K562 (cell line): Measurements from ENCODE around the gene UQCR11. TPM values are rescaled to one million over a fixed set of nuclear protein-coding genes. Genes with fewer than 3 reads are reported as not detected.

ENCODE experiments used
- ATAC-seq: fragments of 200-7000 bp; cut with Tn5 transposase; 3 replicates; pipeline ENCODE4 v1.9.1; 2020; ENCODE audit warnings: moderate library complexity
- BruUV-seq: library from RNA; stranded (reverse); fragments of 400-500 nt; replicated peaks from 2 replicates; lab custom pipeline; 2021; lab: Mats Ljungman, UMichigan
- CTCF ChIA-PET: fragments of 300-600 bp; formaldehyde crosslinking; extraction: SDS; loops from one replicate; lab custom pipeline; 2021; ENCODE audit warnings: low intra/inter-chr PET ratio; lab: Yijun Ruan, JAX
- POLR2A ChIA-PET: fragments of 300-600, 350-650 bp; sonication (Branson Sonifier 250); formaldehyde crosslinking; extraction: SDS; loops from one replicate; lab custom pipeline; 2021; ENCODE audit warnings: antibody characterized with exemption, inconsistent platforms; lab: Yijun Ruan, JAX
- DNase-seq, 4 experiments: peaks; one replicate each; pipeline versions ENCODE4 v3.0.0 to v3.0.0-alpha.2; 2011 to 2018; ENCODE audit warnings: low spot score in 3 of 4, mixed read lengths in 3 of 4; ENCODE audit errors: extremely low read depth in 1 of 4
- FAIRE-seq: peaks from 2 replicates; lab custom pipeline; 2011; peaks lifted over from hg19 to GRCh38; lab: Jason Lieb, UNC
- H2AFZ ChIP-seq: 2 replicates; pipeline ENCODE4 v1.6.0; 2011; ENCODE audit warnings: low read depth, low read length, control low read depth, inconsistent platforms
- H3K27ac ChIP-seq: fragments of 200-600 bp; 3 replicates; pipeline ENCODE4 v1.8.0; 2011; ENCODE audit warnings: low read depth, mild to moderate bottlenecking, control low read depth, inconsistent platforms, low read length, moderate library complexity, mixed read lengths; ENCODE audit errors: extremely low read depth
- H3K27me3 ChIP-seq, 2 experiments: fragments of 300-600 bp in 1 of 2; 2 replicates in 1 of 2; 3 replicates in 1 of 2; pipeline versions ENCODE4 v1.6.0 to v1.8.0; 2011; ENCODE audit warnings: inconsistent platforms in 2 of 2, low read length in 2 of 2, mild to moderate bottlenecking in 1 of 2, mixed read lengths in 1 of 2, moderate library complexity in 1 of 2; ENCODE audit not compliant: control insufficient read depth in 2 of 2, insufficient read depth in 2 of 2
- H3K36me3 ChIP-seq: fragments of 300-600 bp; 3 replicates; pipeline ENCODE4 v1.8.0; 2011; ENCODE audit warnings: mild to moderate bottlenecking, low read length, inconsistent platforms; ENCODE audit not compliant: control insufficient read depth, insufficient read depth
- H3K4me1 ChIP-seq, 2 experiments: fragments of 200-600 bp in 1 of 2; replicated peaks in 1 of 2; 2 replicates in 1 of 2; 3 replicates in 1 of 2; pipeline versions ENCODE4 v1.5.1 to v1.8.0; 2011; ENCODE audit warnings: inconsistent platforms in 2 of 2, low read length in 2 of 2, mild to moderate bottlenecking in 1 of 2, mixed read lengths in 1 of 2, moderate library complexity in 1 of 2; ENCODE audit not compliant: control insufficient read depth in 2 of 2, insufficient read depth in 2 of 2
- H3K4me2 ChIP-seq: 2 replicates; pipeline ENCODE4 v1.6.1; 2011; ENCODE audit warnings: low read length, control low read depth, inconsistent platforms, mixed read lengths; ENCODE audit not compliant: insufficient read depth
- H3K4me3 ChIP-seq: fragments of 200-600 bp; sonication (generic), shearing (Covaris generic); 2 replicates; pipeline ENCODE4 v1.5.1; 2016; ENCODE audit warnings: control low read depth, inconsistent platforms
- H3K79me2 ChIP-seq: fragments of 200-600 bp; 3 replicates; pipeline ENCODE4 v1.8.0; 2011; ENCODE audit warnings: low read length, inconsistent platforms; ENCODE audit not compliant: control insufficient read depth, insufficient read depth
- H3K9ac ChIP-seq, 2 experiments: 2 replicates each; pipeline versions ENCODE4 v1.6.0 to v1.6.1; 2011; ENCODE audit warnings: low read depth in 2 of 2, low read length in 2 of 2, control low read depth in 1 of 2, inconsistent platforms in 1 of 2, mild to moderate bottlenecking in 1 of 2, mixed read lengths in 1 of 2; ENCODE audit not compliant: insufficient read depth in 1 of 2
- H3K9me1 ChIP-seq: one replicate; pipeline ENCODE4 v1.6.0; 2011; ENCODE audit warnings: inconsistent platforms, mild to moderate bottlenecking, low read length, moderate library complexity; ENCODE audit not compliant: control insufficient read depth, insufficient read depth
- H3K9me3 ChIP-seq: replicated peaks from 2 replicates; pipeline ENCODE4 v1.5.1; 2011; ENCODE audit warnings: low read depth, low read length, inconsistent platforms; ENCODE audit not compliant: control insufficient read depth, insufficient read depth
- H4K20me1 ChIP-seq: replicated peaks from 2 replicates; pipeline ENCODE4 v1.6.1; 2011; ENCODE audit warnings: low read length, inconsistent platforms, mixed read lengths; ENCODE audit not compliant: control insufficient read depth, insufficient read depth
- BRD9 ChIP-seq: fragments of 450-650 bp; IDR thresholded peaks from 2 replicates; pipeline ENCODE4 v1.6.1; 2018; ENCODE audit warnings: low read depth; ENCODE audit not compliant: partially characterized antibody
- CBX1 ChIP-seq: sonication (generic); IDR thresholded peaks from 2 replicates; pipeline ENCODE4 v1.6.1; 2016; ENCODE audit warnings: antibody characterized with exemption, low read depth, mild to moderate bottlenecking
- CBX5 ChIP-seq: IDR thresholded peaks from 2 replicates; pipeline ENCODE4 v1.6.1; 2014; ENCODE audit warnings: low read depth, borderline replicate concordance
- DPF2 ChIP-seq: fragments of 450-650 bp; IDR thresholded peaks from 2 replicates; pipeline ENCODE4 v1.6.1; 2016
- ELK1 ChIP-seq: sonication (generic); formaldehyde crosslinking; IDR thresholded peaks from 2 replicates; pipeline ENCODE4 v1.8.1; 2022; ENCODE audit warnings: missing genetic modification reagents
- HOXB6 ChIP-seq: fragments of 250-450 bp; sonication (Bioruptor Pico); IDR thresholded peaks from 2 replicates; pipeline ENCODE4 v1.5.1; 2022; ENCODE audit warnings: mild to moderate bottlenecking, borderline replicate concordance
- MCM2 ChIP-seq: fragments of 450-650 bp; IDR thresholded peaks from 2 replicates; pipeline ENCODE4 v1.6.1; 2017; ENCODE audit warnings: low read depth, mild to moderate bottlenecking
- NEUROD1 ChIP-seq: fragments of 150-350 bp; IDR thresholded peaks from 2 replicates; pipeline ENCODE4 v1.6.1; 2014; ENCODE audit warnings: borderline replicate concordance, low read length, low read depth; ENCODE audit not compliant: partially characterized antibody
- RHOXF2B ChIP-seq: fragments of 250-450 bp; sonication (Bioruptor Pico); conservative IDR thresholded peaks from 2 replicates; pipeline ENCODE4 v1.5.1; 2021
- RNF2 ChIP-seq: sonication (generic); IDR thresholded peaks from 2 replicates; pipeline ENCODE4 v1.6.1; 2016
- U2AF1 ChIP-seq: fragments of 200-400 bp; formaldehyde crosslinking; optimal IDR thresholded peaks from 2 replicates; pipeline ENCODE3; 2017; ENCODE audit warnings: mild to moderate bottlenecking, low read depth, low read length, moderate library complexity
- ZNF407 ChIP-seq: fragments of 450-650 bp; IDR thresholded peaks from 2 replicates; pipeline ENCODE4 v1.6.1; 2016; ENCODE audit warnings: low read depth
- ZNF445 ChIP-seq: fragments of 250-450 bp; sonication (Bioruptor Pico); IDR thresholded peaks from 2 replicates; pipeline ENCODE4 v1.4.0; 2020; ENCODE audit warnings: low read depth, mild to moderate bottlenecking, moderate library complexity
- ZNF707 ChIP-seq: fragments of 250-450 bp; sonication (Bioruptor Pico); conservative IDR thresholded peaks from 2 replicates; pipeline ENCODE4 v1.8.0; 2022; ENCODE audit warnings: inconsistent platforms, mild to moderate bottlenecking, moderate library complexity
- WGBS: fragments of 100-300 bp; shearing (Covaris generic); methylation state at CpG from one replicate; pipeline ENCODE4 v1.1.6; 2016; ENCODE audit warnings: low coverage, mixed read lengths; ENCODE audit not compliant: insufficient coverage; ENCODE audit errors: missing lambda C conversion rate; 5-methylcytosine and 5-hydroxymethylcytosine counted together
- in situ Hi-C: fragments of 300-500 bp; cut with MboI; formaldehyde crosslinking; loops from 4 replicates; pipeline ENCODE4 v1.15.0; 2018; ENCODE audit warnings: inconsistent platforms, mixed read lengths
- intact Hi-C: fragments of 100-400 bp; cut with micrococcal nuclease; formaldehyde crosslinking; loops from 2 replicates; pipeline ENCODE4 v1.14.2; 2022
- polyA plus RNA-seq, 8 experiments: library from polyadenylated mRNA; depleted of rRNA in 4 of 8; stranded (reverse) in 5 of 8; unstranded in 3 of 8; fragments of >200 nt; fragmentation: Nextera tagmentation in 2 of 8; fragmentation: Illumina TruSeq in 1 of 8; extraction: Ambion mirVana in 2 of 8; extraction: Trizol in 1 of 8; gene quantifications; 2 replicates each; pipeline versions ENCODE4 v1.2.1 to v1.2.3, GENCODE V29; 2011 to 2014; ENCODE audit warnings: inconsistent platforms in 1 of 8, missing spikeins in 1 of 8
- total RNA-seq, 7 experiments: library from RNA; depleted of rRNA in 6 of 7; stranded (reverse); fragments of >200 nt in 6 of 7; fragmentation: Illumina TruSeq in 2 of 7; extraction: Trizol in 2 of 7; gene quantifications; 2 replicates each; pipeline versions ENCODE4 v1.2.1 to v1.2.3, GENCODE V29; 2011 to 2021; ENCODE audit warnings: low replicate concordance in 1 of 7

The UQCR11 gene
- total and polyA plus RNA-seq, 9 of the 15 experiments (the other 6 are each of a cell fraction or from before 2014, with no cell fraction given): 57.6 to 394 (median 259) TPM

DNA sequence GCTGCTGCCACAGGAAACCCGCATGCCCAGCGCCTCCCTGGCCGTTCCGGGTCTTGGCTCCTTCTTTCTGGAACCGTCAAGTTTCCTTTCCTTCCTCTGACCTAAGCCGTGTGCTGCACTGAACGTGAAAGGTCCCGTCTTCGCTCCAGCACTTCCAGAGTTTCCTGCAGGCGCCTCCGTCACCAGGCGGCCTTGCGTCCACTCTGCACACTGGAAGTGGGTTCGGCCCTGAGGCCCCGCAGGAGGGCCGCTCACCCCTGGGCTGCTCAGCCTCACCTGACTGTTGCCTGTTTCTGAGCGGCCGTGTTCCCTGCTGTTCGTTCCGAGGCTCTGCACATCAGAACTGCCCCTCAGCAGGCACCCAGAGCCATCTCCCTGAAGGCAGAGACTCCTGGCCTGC lies 24.9 kb downstream of the UQCR11 start:
- H3K27me3 ChIP-seq: no peaks in the 10 kb centered on the region
- intact Hi-C loops: no loop called here
- H3K4me3 ChIP-seq: no peak overlapping the region
- no peak overlapping the region for H2AFZ ChIP-seq
- BruUV-seq: no TSS peak
- peaks cover 0 to 33% of the 10 kb centered on the region in 2 experiments; a peak in 2 of 5 replicates for H3K4me1 ChIP-seq
- H4K20me1 ChIP-seq: no peaks in the 10 kb centered on the region
- H3K27ac ChIP-seq: no peak overlapping the region
- TF ChIP-seq U2AF1 (no peak), ZNF407 (no peak), ZNF707 (CRISPR knock-in tag) (no peak), CBX5 (no peak), HOXB6 (no peak), NEUROD1 (no peak), RNF2 (no peak), BRD9 (no peak), ZNF445 (CRISPR knock-in tag) (no peak), CBX1 (no peak), DPF2 (no peak), MCM2 (no peak), ELK1 (CRISPR knock-in tag) (no peak), RHOXF2B (CRISPR knock-in tag) (no peak)
- TF ChIP-seq, all 486 proteins: peak for 0
- Histone ChIP-seq H3K9me3 (no peaks in the 10 kb centered on the region), H3K9ac (no peak overlapping the region), H3K4me2 (no peak overlapping the region), H3K36me3 (peaks cover 85% of the 10 kb centered on the region; the same call in 2 of the 3 replicates), H3K79me2 (peaks cover 7% of the 10 kb centered on the region; the same call in 2 of the 3 replicates), H3K9me1 (no peaks in the 10 kb centered on the region)
- CTCF ChIA-PET: no interaction called here
- in situ Hi-C loops: no loop called here
- ATAC-seq (no peak), FAIRE-seq (no peak), DNase-seq (no peak)
- WGBS: 88% methylated on average over 16 of the region's 20 CpGs
- POLR2A ChIA-PET: no interaction called here
